PC-3 (cell line): ENCODE data around the gene CLMN. TPM values are rescaled to one million over a fixed set of nuclear protein-coding genes. Genes with fewer than 3 reads are reported as not detected.
"Not testable (repeated sequence)": the region's sequence is repeated elsewhere in the genome, so short reads cannot be mapped to it uniquely, and the experiment has no call there.

Experiments used
- ATAC-seq: fragments of 200-7000 bp; cut with Tn5 transposase; 2 replicates; pipeline ENCODE4 v1.9.1; 2020; ENCODE audit warnings: mild to moderate bottlenecking, moderate library complexity
- BruUV-seq: library from RNA; stranded (reverse); fragments of 400-500 nt; replicated peaks from 2 replicates; lab custom pipeline; 2021; lab: Mats Ljungman, UMichigan
- CTCF ChIA-PET: fragments of 300-600 bp; sonication (Branson Sonifier 250); formaldehyde crosslinking; loops from one replicate; lab custom pipeline; 2022; ENCODE audit warnings: antibody characterized with exemption; lab: Charles Lee
- POLR2A ChIA-PET: fragments of 300-600 bp; sonication (Branson Sonifier 250); formaldehyde crosslinking; loops from one replicate; lab custom pipeline; 2022; ENCODE audit warnings: antibody characterized with exemption; ENCODE audit not compliant: unreplicated experiment; lab: Charles Lee
- DNase-seq: peaks from one replicate; pipeline ENCODE4 v3.0.0-alpha.2; 2015
- H2AFZ ChIP-seq: fragments of 300-600 bp; sonication (generic); 2 replicates; pipeline ENCODE4 v1.6.0; 2016; ENCODE audit warnings: antibody characterized with exemption, low read length
- H3F3A ChIP-seq: fragments of 300-600 bp; sonication (generic); one replicate; pipeline ENCODE4 v1.6.0; 2017; ENCODE audit warnings: antibody characterized with exemption, low read length, control low read depth, mild to moderate bottlenecking; ENCODE audit not compliant: unreplicated experiment
- H3K27ac ChIP-seq: fragments of 300-600 bp; sonication (generic); 2 replicates; pipeline ENCODE4 v1.5.1; 2016; ENCODE audit warnings: mild to moderate bottlenecking, low read length
- H3K27me3 ChIP-seq: fragments of 300-600 bp; sonication (generic); 2 replicates; pipeline ENCODE4 v1.6.1; 2016; ENCODE audit warnings: low read length, mixed read lengths
- H3K36me3 ChIP-seq: fragments of 300-600 bp; sonication (generic); 2 replicates; pipeline ENCODE4 v1.6.1; 2016; ENCODE audit warnings: low read depth, mixed run types, low read length, mixed read lengths
- H3K4me1 ChIP-seq: fragments of 300-600 bp; sonication (generic); 2 replicates; pipeline ENCODE4 v1.5.1; 2016; ENCODE audit warnings: low read length; ENCODE audit not compliant: insufficient read depth
- H3K4me2 ChIP-seq: fragments of 300-600 bp; sonication (generic); 2 replicates; pipeline ENCODE4 v1.6.0; 2016; ENCODE audit warnings: low read length
- H3K4me3 ChIP-seq: fragments of 300-600 bp; sonication (generic); 2 replicates; pipeline ENCODE4 v1.5.1; 2016; ENCODE audit warnings: mild to moderate bottlenecking, low read length, mixed read lengths
- H3K79me2 ChIP-seq: fragments of 300-600 bp; sonication (generic); 2 replicates; pipeline ENCODE4 v1.6.1; 2017; ENCODE audit warnings: low read length, mixed read lengths
- H3K9ac ChIP-seq: fragments of 300-600 bp; sonication (generic); 2 replicates; pipeline ENCODE4 v1.6.0; 2016; ENCODE audit warnings: mild to moderate bottlenecking, low read length
- H3K9me2 ChIP-seq: fragments of 300-600 bp; sonication (generic); replicated peaks from 2 replicates; pipeline ENCODE4 v1.6.1; 2016; ENCODE audit warnings: mixed run types, low read length, mixed read lengths
- H3K9me3 ChIP-seq: fragments of 300-600 bp; sonication (generic); 2 replicates; pipeline ENCODE4 v1.6.1; 2016; ENCODE audit warnings: low read length, mixed read lengths
- H4K20me1 ChIP-seq: fragments of 300-600 bp; sonication (generic); 2 replicates; pipeline ENCODE4 v1.6.1; 2016; ENCODE audit warnings: low read length, mixed read lengths
- EZH2 ChIP-seq: fragments of 300-600 bp; sonication (generic); IDR thresholded peaks from one replicate; pipeline ENCODE4 v1.6.1; 2017; ENCODE audit warnings: antibody characterized with exemption, mild to moderate bottlenecking, low read length; ENCODE audit not compliant: unreplicated experiment
- EZH2phosphoT487 ChIP-seq: fragments of 300-600 bp; sonication (generic); IDR thresholded peaks from 2 replicates; pipeline ENCODE4 v1.6.1; 2018; ENCODE audit warnings: mild to moderate bottlenecking, antibody characterized with exemption, low read length, borderline replicate concordance
- intact Hi-C: fragments of 100-400 bp; cut with micrococcal nuclease; formaldehyde crosslinking; loops from 2 replicates; pipeline ENCODE4 v1.9.0; 2023
- total RNA-seq: library from RNA; depleted of rRNA; stranded (reverse); fragments of >200 nt; gene quantifications from 2 replicates; pipeline ENCODE4 v1.2.3, GENCODE V29; 2014
- TF ChIP-seq, protein P1 (sequence below): fragments of 300-600 bp; sonication (generic); conservative IDR thresholded peaks from 2 replicates; pipeline ENCODE4 v1.5.1; 2017; ENCODE audit warnings: antibody characterized with exemption, low read depth, mild to moderate bottlenecking, low read length

CLMN gene
- total RNA-seq, 1 experiment from 2014 or later = 3.5 TPM

DNA sequence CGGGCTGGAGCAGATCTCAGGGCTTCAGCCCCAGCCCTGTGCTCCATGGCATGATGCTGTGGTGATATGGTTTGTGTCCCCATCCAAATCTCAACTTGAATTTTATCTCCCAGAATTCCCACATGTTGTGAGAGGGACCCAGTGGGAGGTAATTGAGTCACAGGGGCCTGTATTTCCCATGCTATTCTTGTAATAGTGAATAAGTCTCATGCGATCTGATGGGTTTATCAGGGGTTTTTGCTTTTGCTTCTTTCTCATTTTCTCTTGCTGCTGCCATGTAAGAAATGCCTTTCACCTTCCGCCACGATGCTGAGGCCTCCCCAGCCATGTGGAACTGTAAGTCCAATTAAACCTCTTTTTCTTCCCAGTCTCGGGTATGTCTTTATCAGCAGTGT is 36.7 kb downstream of the CLMN start:
- H4K20me1 ChIP-seq, CTCF ChIA-PET, H3K9me2 ChIP-seq, ATAC-seq, H2AFZ ChIP-seq, H3K36me3 ChIP-seq, H3K9me3 ChIP-seq, H3K4me2 ChIP-seq, H3K27ac ChIP-seq, H3K9ac ChIP-seq, intact Hi-C loops, DNase-seq, H3F3A ChIP-seq, POLR2A ChIA-PET, BruUV-seq, H3K79me2 ChIP-seq, H3K4me3 ChIP-seq, H3K27me3 ChIP-seq, H3K4me1 ChIP-seq: not testable (repeated sequence)

- Histone ChIP-seq H3K9ac (no peak overlapping the region), H3K36me3 (no peaks in the 10 kb centered on the region), H2AFZ (no peak overlapping the region), H3K79me2 (no peaks in the 10 kb centered on the region), H3K4me3 (no peak overlapping the region), H3K9me3 (no peaks in the 10 kb centered on the region), H3K27ac (no peak overlapping the region), H3K27me3 (no peaks in the 10 kb centered on the region), H3K4me1 (no peaks in the 10 kb centered on the region), H3K4me2 (no peak overlapping the region), H4K20me1 (no peaks in the 10 kb centered on the region), H3K9me2 (no peaks in the 10 kb centered on the region), H3F3A (no peaks in the 10 kb centered on the region)
- no peak for DNase-seq
- ATAC-seq = no peak
- TF ChIP-seq, protein P1, sequence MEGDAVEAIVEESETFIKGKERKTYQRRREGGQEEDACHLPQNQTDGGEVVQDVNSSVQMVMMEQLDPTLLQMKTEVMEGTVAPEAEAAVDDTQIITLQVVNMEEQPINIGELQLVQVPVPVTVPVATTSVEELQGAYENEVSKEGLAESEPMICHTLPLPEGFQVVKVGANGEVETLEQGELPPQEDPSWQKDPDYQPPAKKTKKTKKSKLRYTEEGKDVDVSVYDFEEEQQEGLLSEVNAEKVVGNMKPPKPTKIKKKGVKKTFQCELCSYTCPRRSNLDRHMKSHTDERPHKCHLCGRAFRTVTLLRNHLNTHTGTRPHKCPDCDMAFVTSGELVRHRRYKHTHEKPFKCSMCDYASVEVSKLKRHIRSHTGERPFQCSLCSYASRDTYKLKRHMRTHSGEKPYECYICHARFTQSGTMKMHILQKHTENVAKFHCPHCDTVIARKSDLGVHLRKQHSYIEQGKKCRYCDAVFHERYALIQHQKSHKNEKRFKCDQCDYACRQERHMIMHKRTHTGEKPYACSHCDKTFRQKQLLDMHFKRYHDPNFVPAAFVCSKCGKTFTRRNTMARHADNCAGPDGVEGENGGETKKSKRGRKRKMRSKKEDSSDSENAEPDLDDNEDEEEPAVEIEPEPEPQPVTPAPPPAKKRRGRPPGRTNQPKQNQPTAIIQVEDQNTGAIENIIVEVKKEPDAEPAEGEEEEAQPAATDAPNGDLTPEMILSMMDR = no peak
- TF ChIP-seq EZH2phosphoT487 = no peak
- no peak for TF ChIP-seq EZH2
- intact Hi-C loops = no loop called here
- ChIA-PET POLR2A (no interaction called here), CTCF (no interaction called here)
- BruUV-seq = no TSS peak
These were observed 37.2 kb downstream of the CLMN start for GRCh38 chr14:95282354-95282985.

GRCh38 chr14:95281560-95282176 is 38.0 kb downstream of the CLMN start:
- no peaks in the 10 kb centered on the region for H3K9me2 ChIP-seq
- ChIA-PET CTCF (no interaction called here), POLR2A (no interaction called here)
- H3K27ac ChIP-seq = no peak overlapping the region
- no peaks in the 10 kb centered on the region for H3K79me2 ChIP-seq
- H3K9me3 ChIP-seq = no peaks in the 10 kb centered on the region
- no peak overlapping the region for H3K9ac ChIP-seq
- no peaks in the 10 kb centered on the region for H3K27me3 ChIP-seq
- H3K36me3 ChIP-seq = no peaks in the 10 kb centered on the region
- no peaks in the 10 kb centered on the region for H3K4me1 ChIP-seq
- ATAC-seq (no peak), DNase-seq (no peak)
- H3F3A ChIP-seq = no peaks in the 10 kb centered on the region
- no peak overlapping the region for H3K4me3 ChIP-seq
- H3K4me2 ChIP-seq = no peak overlapping the region
- H4K20me1 ChIP-seq = no peaks in the 10 kb centered on the region
- BruUV-seq = no TSS peak
- no peak overlapping the region for H2AFZ ChIP-seq
- TF ChIP-seq EZH2 = no peak
- TF ChIP-seq, protein P1 = no peak
- TF ChIP-seq EZH2phosphoT487 = no peak
- intact Hi-C loops = no loop called here
